ENCODE results near the gene ABCA2. TPM values are rescaled to one million over a fixed set of nuclear protein-coding genes. Genes with fewer than 3 reads are reported as not detected.

The ABCA2 gene
- total RNA-seq, 1 donor from 2014 or later = 7.5 TPM

- Mint-ChIP-seq H3K4me3 (no peak overlapping the region), H3K27me3 (peaks cover 14% of the 10 kb centered on the region)
Observed at GRCh38 chr9:136974817-136975535, 53.1 kb downstream of the ABCA2 start.

DNA sequence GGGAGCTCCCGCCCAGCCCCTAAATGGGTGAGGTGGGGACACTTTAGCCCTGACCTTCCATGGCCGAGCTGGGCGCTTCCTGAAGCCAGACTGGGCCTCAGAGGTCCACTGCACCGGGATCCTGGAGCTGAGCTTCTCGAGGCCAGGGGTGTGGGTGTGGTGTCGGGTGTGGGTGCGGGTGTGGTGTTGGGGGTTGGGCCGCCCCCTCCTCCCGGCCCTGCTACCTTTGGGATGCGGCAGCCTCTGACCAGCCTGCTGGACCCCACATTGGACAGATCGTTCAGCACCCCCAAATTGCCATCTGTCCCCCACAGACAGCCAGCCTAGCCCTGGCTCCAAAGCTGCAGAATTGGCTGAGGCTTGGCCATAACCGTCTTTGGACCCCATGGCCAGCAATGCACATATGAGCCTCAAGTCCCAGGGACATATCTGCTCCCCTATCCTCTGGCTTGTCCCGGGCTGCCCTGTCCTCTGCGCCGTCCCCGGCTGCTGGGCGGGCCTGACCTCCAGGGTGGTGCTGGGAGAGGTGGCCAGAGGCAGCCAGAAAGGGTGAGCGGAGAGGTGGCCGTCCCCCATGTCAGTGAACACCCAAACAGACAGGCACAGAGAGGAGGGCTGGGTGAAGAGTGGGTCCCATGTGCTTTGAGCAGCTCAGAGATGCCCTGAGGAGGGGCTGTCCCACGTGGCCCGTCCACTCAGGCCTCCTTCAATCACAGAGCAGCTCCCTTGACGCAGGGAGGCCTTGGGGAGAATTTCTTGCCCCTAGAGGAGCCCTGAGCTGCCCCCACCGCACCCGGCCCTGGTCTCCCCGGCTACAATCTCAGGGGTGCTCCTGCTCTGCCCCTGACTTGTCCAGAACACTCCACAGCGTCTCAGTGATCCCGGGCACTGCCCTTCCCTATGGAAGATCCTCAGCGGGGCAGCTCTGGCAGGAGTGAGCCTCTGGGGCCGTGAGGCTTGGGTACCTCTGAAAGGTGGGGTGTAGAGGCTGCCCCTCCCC lies 54.1 kb downstream of the ABCA2 start:
- H3K4me3 Mint-ChIP-seq = no peak overlapping the region
- no peaks in the 10 kb centered on the region for H3K4me1 Mint-ChIP-seq
- H3K9me3 Mint-ChIP-seq = no peaks in the 10 kb centered on the region
- TF ChIP-seq, protein P1, sequence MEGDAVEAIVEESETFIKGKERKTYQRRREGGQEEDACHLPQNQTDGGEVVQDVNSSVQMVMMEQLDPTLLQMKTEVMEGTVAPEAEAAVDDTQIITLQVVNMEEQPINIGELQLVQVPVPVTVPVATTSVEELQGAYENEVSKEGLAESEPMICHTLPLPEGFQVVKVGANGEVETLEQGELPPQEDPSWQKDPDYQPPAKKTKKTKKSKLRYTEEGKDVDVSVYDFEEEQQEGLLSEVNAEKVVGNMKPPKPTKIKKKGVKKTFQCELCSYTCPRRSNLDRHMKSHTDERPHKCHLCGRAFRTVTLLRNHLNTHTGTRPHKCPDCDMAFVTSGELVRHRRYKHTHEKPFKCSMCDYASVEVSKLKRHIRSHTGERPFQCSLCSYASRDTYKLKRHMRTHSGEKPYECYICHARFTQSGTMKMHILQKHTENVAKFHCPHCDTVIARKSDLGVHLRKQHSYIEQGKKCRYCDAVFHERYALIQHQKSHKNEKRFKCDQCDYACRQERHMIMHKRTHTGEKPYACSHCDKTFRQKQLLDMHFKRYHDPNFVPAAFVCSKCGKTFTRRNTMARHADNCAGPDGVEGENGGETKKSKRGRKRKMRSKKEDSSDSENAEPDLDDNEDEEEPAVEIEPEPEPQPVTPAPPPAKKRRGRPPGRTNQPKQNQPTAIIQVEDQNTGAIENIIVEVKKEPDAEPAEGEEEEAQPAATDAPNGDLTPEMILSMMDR (IDR thresholded peaks at IDR 0.05) = no peak
- DNase-seq (no peak), ATAC-seq (ENCODE audit: low read depth) (no peak)
- no peaks in the 10 kb centered on the region for H3K36me3 Mint-ChIP-seq (ENCODE audit: low read depth)
- H3K27ac Mint-ChIP-seq = no peak overlapping the region
- CTCF ChIA-PET = interaction anchor here (1.7 kb wide), 1 partner anchor 62 kb away, joined by 3 read pairs; no protein-coding TSS in a partner anchor
- intact Hi-C loops (cut with micrococcal nuclease) = no loop called here
- POLR2A ChIA-PET = no interaction called here
- peaks cover 14% of the 10 kb centered on the region for H3K27me3 Mint-ChIP-seq

More at GRCh38 chr9:136974817-136975535, 53.1 kb downstream of the ABCA2 start:
- CTCF ChIA-PET = interaction anchor here (1.7 kb wide), 1 partner anchor 61 kb away, joined by 3 read pairs; no protein-coding TSS in a partner anchor
- H3K27ac Mint-ChIP-seq = no peak overlapping the region
- no peak for DNase-seq
- POLR2A ChIA-PET = no interaction called here
- intact Hi-C loops (cut with micrococcal nuclease) = no loop called here
- H3K4me1 Mint-ChIP-seq = no peaks in the 10 kb centered on the region
- H3K36me3 Mint-ChIP-seq (ENCODE audit: low read depth) = no peaks in the 10 kb centered on the region
- no peaks in the 10 kb centered on the region for H3K9me3 Mint-ChIP-seq
- TF ChIP-seq, protein P1 (IDR thresholded peaks at IDR 0.05) = no peak
- no peak for ATAC-seq (ENCODE audit: low read depth)

GRCh38 chr9:136972743-136973142 lies 55.3 kb downstream of the ABCA2 start:
- H3K27me3 Mint-ChIP-seq = peaks cover 14% of the 10 kb centered on the region
- CTCF ChIA-PET = no interaction called here
- no peak for ATAC-seq (ENCODE audit: low read depth)

GRCh38 chr9:136972335-136972734 lies 55.7 kb downstream of the ABCA2 start:
- Mint-ChIP-seq H3K4me3 (no peak overlapping the region), H3K27me3 (peaks cover 12% of the 10 kb centered on the region), H3K4me1 (no peaks in the 10 kb centered on the region), H3K36me3 (ENCODE audit: low read depth) (no peaks in the 10 kb centered on the region), H3K27ac (no peak overlapping the region), H3K9me3 (no peaks in the 10 kb centered on the region)
- DNase-seq (no peak), ATAC-seq (ENCODE audit: low read depth) (no peak)
- intact Hi-C loops (cut with micrococcal nuclease) = no loop called here
- TF ChIP-seq, protein P1 (IDR thresholded peaks at IDR 0.05) = no peak
- CTCF ChIA-PET = interaction anchor here (1.4 kb wide), 1 partner anchor 21 kb away, joined by 3 read pairs; no protein-coding TSS in a partner anchor
- POLR2A ChIA-PET = no interaction called here

More at GRCh38 chr9:136972743-136973142, 55.3 kb downstream of the ABCA2 start:
- no peaks in the 10 kb centered on the region for H3K9me3 Mint-ChIP-seq
- no peak overlapping the region for H3K27ac Mint-ChIP-seq
- POLR2A ChIA-PET = no interaction called here
- no peaks in the 10 kb centered on the region for H3K4me1 Mint-ChIP-seq
- TF ChIP-seq, protein P1 (IDR thresholded peaks at IDR 0.05) = no peak
- no peak for DNase-seq
- no peak overlapping the region for H3K4me3 Mint-ChIP-seq
- intact Hi-C loops (cut with micrococcal nuclease) = no loop called here
- H3K36me3 Mint-ChIP-seq (ENCODE audit: low read depth) = no peaks in the 10 kb centered on the region

- intact Hi-C loops (cut with micrococcal nuclease) = no loop called here
- Mint-ChIP-seq H3K4me1 (no peaks in the 10 kb centered on the region), H3K27ac (no peak overlapping the region), H3K4me3 (no peak overlapping the region), H3K27me3 (peaks cover 9% of the 10 kb centered on the region), H3K9me3 (no peaks in the 10 kb centered on the region), H3K36me3 (ENCODE audit: low read depth) (no peaks in the 10 kb centered on the region)
- no peak for ATAC-seq (ENCODE audit: low read depth)
- no peak for DNase-seq
- TF ChIP-seq, protein P1 (IDR thresholded peaks at IDR 0.05) = no peak
- ChIA-PET CTCF (interaction anchor here (1.4 kb wide), 1 partner anchor 21 kb away, joined by 3 read pairs; no protein-coding TSS in a partner anchor), POLR2A (no interaction called here)
Observed at GRCh38 chr9:136971746-136972145, 56.3 kb downstream of the ABCA2 start.
